Neutrophil (primary cell): ENCODE results near the gene DOCK4.

Source experiments
- H3K27ac ChIP-seq: fragments of 200-600 bp; sonication (generic); 2 replicates; pipeline ENCODE4 v1.5.1; 2016; ENCODE audit warnings: mild to moderate bottlenecking, moderate library complexity
- H3K27me3 ChIP-seq: fragments of 200-600 bp; sonication (generic); 2 replicates; pipeline ENCODE4 v1.6.0; 2016; ENCODE audit warnings: mild to moderate bottlenecking
- H3K36me3 ChIP-seq: fragments of 200-600 bp; sonication (generic); 2 replicates; pipeline ENCODE4 v1.5.1; 2017
- H3K4me1 ChIP-seq, 2 experiments: fragments of 200-600 bp in 1 of 2; sonication (generic) in 1 of 2; 1 replicate in 1 of 2; 2 replicates in 1 of 2; pipeline versions ENCODE4 v1.5.1 to v1.6.1; 2013 to 2016; ENCODE audit warnings: low read depth in 1 of 2, low read length in 1 of 2, mild to moderate bottlenecking in 1 of 2, moderate library complexity in 1 of 2; ENCODE audit not compliant: control insufficient read depth in 1 of 2, insufficient read depth in 1 of 2
- H3K4me3 ChIP-seq, 2 experiments: fragments of 200-600 bp in 1 of 2; sonication (generic) in 1 of 2; 1 replicate in 1 of 2; 2 replicates in 1 of 2; pipeline ENCODE4 v1.5.1; 2013 to 2016; ENCODE audit warnings: low read depth in 1 of 2, low read length in 1 of 2, mild to moderate bottlenecking in 1 of 2, moderate library complexity in 1 of 2
- H3K9me3 ChIP-seq: fragments of 200-600 bp; sonication (generic); 2 replicates; pipeline ENCODE4 v1.5.1; 2016
- TF ChIP-seq, protein P1 (sequence below): fragments of 200-600 bp; sonication (generic); IDR thresholded peaks from 2 replicates; pipeline ENCODE4 v1.5.1; 2016; ENCODE audit warnings: antibody characterized with exemption

DOCK4 gene

GRCh38 chr7:112023786-112024185 lies 182.4 kb downstream of the DOCK4 start:
- Histone ChIP-seq H3K4me3 (no peak overlapping the region), H3K4me1 (no peaks in the 10 kb centered on the region), H3K27ac (no peak overlapping the region), H3K36me3 (no peaks in the 10 kb centered on the region), H3K27me3 (no peaks in the 10 kb centered on the region), H3K9me3 (no peaks in the 10 kb centered on the region)
- TF ChIP-seq, protein P1, sequence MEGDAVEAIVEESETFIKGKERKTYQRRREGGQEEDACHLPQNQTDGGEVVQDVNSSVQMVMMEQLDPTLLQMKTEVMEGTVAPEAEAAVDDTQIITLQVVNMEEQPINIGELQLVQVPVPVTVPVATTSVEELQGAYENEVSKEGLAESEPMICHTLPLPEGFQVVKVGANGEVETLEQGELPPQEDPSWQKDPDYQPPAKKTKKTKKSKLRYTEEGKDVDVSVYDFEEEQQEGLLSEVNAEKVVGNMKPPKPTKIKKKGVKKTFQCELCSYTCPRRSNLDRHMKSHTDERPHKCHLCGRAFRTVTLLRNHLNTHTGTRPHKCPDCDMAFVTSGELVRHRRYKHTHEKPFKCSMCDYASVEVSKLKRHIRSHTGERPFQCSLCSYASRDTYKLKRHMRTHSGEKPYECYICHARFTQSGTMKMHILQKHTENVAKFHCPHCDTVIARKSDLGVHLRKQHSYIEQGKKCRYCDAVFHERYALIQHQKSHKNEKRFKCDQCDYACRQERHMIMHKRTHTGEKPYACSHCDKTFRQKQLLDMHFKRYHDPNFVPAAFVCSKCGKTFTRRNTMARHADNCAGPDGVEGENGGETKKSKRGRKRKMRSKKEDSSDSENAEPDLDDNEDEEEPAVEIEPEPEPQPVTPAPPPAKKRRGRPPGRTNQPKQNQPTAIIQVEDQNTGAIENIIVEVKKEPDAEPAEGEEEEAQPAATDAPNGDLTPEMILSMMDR = no peak

GRCh38 chr7:112023282-112023681 lies 182.9 kb downstream of the DOCK4 start:
- H3K9me3 ChIP-seq = no peaks in the 10 kb centered on the region
- H3K27me3 ChIP-seq = no peaks in the 10 kb centered on the region
- H3K36me3 ChIP-seq = no peaks in the 10 kb centered on the region
- TF ChIP-seq, protein P1 = no peak
- H3K4me3 ChIP-seq = no peak overlapping the region
- H3K27ac ChIP-seq = no peak overlapping the region
- H3K4me1 ChIP-seq = no peaks in the 10 kb centered on the region

GRCh38 chr7:112022128-112022527 lies 184.1 kb downstream of the DOCK4 start:
- no peak overlapping the region for H3K27ac ChIP-seq
- TF ChIP-seq, protein P1 = no peak
- H3K9me3 ChIP-seq = no peaks in the 10 kb centered on the region
- no peaks in the 10 kb centered on the region for H3K4me1 ChIP-seq
- H3K4me3 ChIP-seq = no peak overlapping the region
- H3K36me3 ChIP-seq = no peaks in the 10 kb centered on the region
- no peaks in the 10 kb centered on the region for H3K27me3 ChIP-seq

DNA sequence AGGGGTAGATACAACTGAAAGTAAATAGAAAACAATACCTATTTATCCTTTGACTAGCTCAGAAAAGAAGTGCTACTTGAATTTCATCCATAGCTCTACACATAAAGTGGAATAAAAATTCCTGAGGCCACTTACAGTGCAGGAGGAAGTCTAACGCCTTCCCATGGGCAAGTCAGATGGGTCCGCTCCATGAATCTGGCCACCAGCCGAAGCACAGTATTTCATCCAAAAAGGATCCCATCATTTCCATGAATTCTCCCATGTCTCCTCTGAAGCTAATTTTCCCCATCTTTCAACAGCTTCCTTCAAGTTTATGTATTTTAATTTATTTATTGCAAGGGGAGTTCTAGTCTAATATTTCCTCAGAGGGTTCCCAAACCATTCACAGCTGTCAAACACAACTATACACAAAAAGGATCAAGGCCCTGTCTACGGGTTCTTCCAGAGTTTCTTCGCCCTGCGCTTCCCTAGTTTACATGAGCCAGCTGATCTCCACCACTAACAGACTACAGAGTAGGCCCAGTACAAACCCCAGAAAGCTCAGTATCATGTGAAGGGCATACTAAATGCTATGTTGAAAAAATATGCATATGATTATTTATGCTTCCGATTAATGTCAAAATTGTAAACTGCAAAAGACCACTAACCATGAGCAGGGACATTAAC lies 184.7 kb downstream of the DOCK4 start:
- Histone ChIP-seq H3K9me3 (no peaks in the 10 kb centered on the region), H3K4me1 (no peaks in the 10 kb centered on the region), H3K27me3 (no peaks in the 10 kb centered on the region), H3K4me3 (no peak overlapping the region), H3K36me3 (no peaks in the 10 kb centered on the region), H3K27ac (no peak overlapping the region)
- TF ChIP-seq, protein P1 = no peak

DNA sequence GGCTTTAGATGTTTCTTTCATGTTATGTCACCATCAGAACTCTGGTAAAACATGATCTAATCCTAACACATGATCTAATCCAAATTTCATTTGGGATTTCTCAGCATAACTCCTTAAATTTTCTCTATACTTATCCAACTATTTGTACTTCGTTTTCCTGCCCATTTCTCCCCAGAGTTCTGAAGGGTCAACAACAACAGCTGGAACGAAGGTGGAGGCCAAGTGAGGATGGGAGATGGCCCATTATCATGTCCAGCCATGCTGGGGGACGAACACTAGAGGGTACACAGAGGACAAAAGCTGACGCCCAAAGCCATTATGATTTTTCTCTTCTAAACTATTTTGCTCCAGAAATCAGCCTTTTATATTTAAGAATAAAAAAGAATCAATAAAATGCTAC lies 185.4 kb downstream of the DOCK4 start:
- H3K4me1 ChIP-seq = no peaks in the 10 kb centered on the region
- no peak overlapping the region for H3K4me3 ChIP-seq
- TF ChIP-seq, protein P1 = no peak
- no peaks in the 10 kb centered on the region for H3K27me3 ChIP-seq
- H3K9me3 ChIP-seq = no peaks in the 10 kb centered on the region
- no peak overlapping the region for H3K27ac ChIP-seq
- no peaks in the 10 kb centered on the region for H3K36me3 ChIP-seq
